HepG2 (cell line): ENCODE results near the gene NPW. TPM values are rescaled to one million over a fixed set of nuclear protein-coding genes. Genes with fewer than 3 reads are reported as not detected.

Experiments used
- AHR ChIP-seq: IDR thresholded peaks from 2 replicates; pipeline ENCODE4 v1.6.1; 2018; ENCODE audit warnings: missing genetic modification reagents, missing compliant biosample characterization
- CBFB ChIP-seq: sonication (generic); formaldehyde crosslinking; IDR thresholded peaks from 2 replicates; pipeline ENCODE4 v1.4.0; 2020; ENCODE audit warnings: missing genetic modification reagents
- EP300 ChIP-seq, 3 experiments: sonication (generic) in 1 of 3; formaldehyde crosslinking in 1 of 3; IDR thresholded peaks; 2 replicates each; pipeline versions ENCODE4 v1.5.1 to v1.6.1; 2011 to 2020; ENCODE audit warnings: low read depth in 2 of 3, low read length in 2 of 3, borderline replicate concordance in 1 of 3, improper control_type of control experiment in 1 of 3, mild to moderate bottlenecking in 1 of 3, missing genetic modification reagents in 1 of 3, moderate library complexity in 1 of 3
- GABPB1 ChIP-seq: IDR thresholded peaks from 2 replicates; pipeline ENCODE4 v1.6.1; 2016; ENCODE audit warnings: mild to moderate bottlenecking, missing genetic modification reagents, moderate library complexity, missing compliant biosample characterization
- IRF2 ChIP-seq: IDR thresholded peaks from 2 replicates; pipeline ENCODE4 v1.6.1; 2018; ENCODE audit warnings: missing genetic modification reagents, missing compliant biosample characterization
- KAT2B ChIP-seq: fragments of 150-350 bp; IDR thresholded peaks from 2 replicates; pipeline ENCODE4 v1.6.1; 2014; ENCODE audit warnings: low read depth, low read length, borderline replicate concordance
- KLF16 ChIP-seq, 2 experiments: sonication (generic) in 1 of 2; formaldehyde crosslinking in 1 of 2; IDR thresholded peaks; 2 replicates each; pipeline versions ENCODE4 v1.6.1 to v1.8.0; 2016 to 2023; ENCODE audit warnings: missing genetic modification reagents in 2 of 2, missing compliant biosample characterization in 1 of 2
- MAF1 ChIP-seq: sonication (generic); formaldehyde crosslinking; IDR thresholded peaks from 2 replicates; pipeline ENCODE4 v1.5.0; 2020; ENCODE audit warnings: missing genetic modification reagents, borderline replicate concordance
- MED8 ChIP-seq: sonication (generic); formaldehyde crosslinking; IDR thresholded peaks from 2 replicates; pipeline ENCODE4 v1.8.1; 2023; ENCODE audit warnings: mild to moderate bottlenecking, missing genetic modification reagents; ENCODE audit not compliant: insufficient replicate concordance
- RBFOX2 ChIP-seq: fragments of 200-400 bp; formaldehyde crosslinking; IDR thresholded peaks from 2 replicates; pipeline ENCODE4 v1.6.1; 2017; ENCODE audit warnings: low read depth, mild to moderate bottlenecking, low read length
- RORA ChIP-seq: sonication (generic); formaldehyde crosslinking; IDR thresholded peaks from 2 replicates; pipeline ENCODE4 v1.5.0; 2020; ENCODE audit warnings: mild to moderate bottlenecking, missing genetic modification reagents, moderate library complexity
- SOX13 ChIP-seq, 3 experiments: fragments of 450-650 bp in 1 of 3; sonication (generic) in 1 of 3; formaldehyde crosslinking in 1 of 3; IDR thresholded peaks in 2 of 3; conservative IDR thresholded peaks in 1 of 3; 2 replicates each; pipeline versions ENCODE4 v1.5.0 to v1.6.1; 2016 to 2020; ENCODE audit warnings: antibody characterized with exemption in 1 of 3, mild to moderate bottlenecking in 1 of 3, missing compliant biosample characterization in 1 of 3, missing genetic modification reagents in 1 of 3, moderate library complexity in 1 of 3
- YEATS2 ChIP-seq: sonication (generic); formaldehyde crosslinking; IDR thresholded peaks from 2 replicates; pipeline ENCODE4 v1.4.0; 2020; ENCODE audit warnings: missing genetic modification reagents, borderline replicate concordance
- ZFP41 ChIP-seq: sonication (generic); formaldehyde crosslinking; IDR thresholded peaks from 2 replicates; pipeline ENCODE4 v1.4.0; 2020; ENCODE audit warnings: mild to moderate bottlenecking, missing genetic modification reagents, borderline replicate concordance
- ZNF34 ChIP-seq: sonication (generic); formaldehyde crosslinking; IDR thresholded peaks from 2 replicates; pipeline ENCODE4 v1.4.0; 2020; ENCODE audit warnings: mild to moderate bottlenecking, missing genetic modification reagents, borderline replicate concordance
- ZNF558 ChIP-seq: sonication (generic); formaldehyde crosslinking; IDR thresholded peaks from 2 replicates; pipeline ENCODE4 v1.9.0; 2022; ENCODE audit warnings: mild to moderate bottlenecking, missing genetic modification reagents, borderline replicate concordance
- ZNF563 ChIP-seq: sonication (generic); formaldehyde crosslinking; IDR thresholded peaks from 2 replicates; pipeline ENCODE4 v1.8.0; 2022; ENCODE audit warnings: mild to moderate bottlenecking, moderate library complexity, missing genetic modification reagents
- ZNF709 ChIP-seq: sonication (generic); formaldehyde crosslinking; IDR thresholded peaks from 2 replicates; pipeline ENCODE4 v1.5.0; 2020; ENCODE audit warnings: mild to moderate bottlenecking, missing genetic modification reagents
- polyA plus RNA-seq, 8 experiments: library from polyadenylated mRNA; depleted of rRNA in 3 of 8; stranded (reverse) in 7 of 8; unstranded in 1 of 8; fragments of >200 nt; fragmentation: Illumina TruSeq in 4 of 8; extraction: Trizol in 4 of 8; gene quantifications; 2 replicates each; pipeline versions ENCODE4 v1.2.1 to v1.2.3, GENCODE V29; 2011 to 2016; ENCODE audit warnings: low read depth in 4 of 8, missing spikeins in 1 of 8, mixed read lengths in 1 of 8; ENCODE audit not compliant: insufficient read depth in 1 of 8
- total RNA-seq, 5 experiments: library from RNA; depleted of rRNA; stranded (reverse); fragments of >200 nt; fragmentation: Illumina TruSeq; extraction: Trizol; gene quantifications; 2 replicates each; pipeline ENCODE4 v1.2.3, GENCODE V29; 2016; ENCODE audit warnings: low read depth in 1 of 5
- TF ChIP-seq, protein P1 (sequence below): sonication (generic); formaldehyde crosslinking; IDR thresholded peaks from 2 replicates; pipeline ENCODE4 v1.4.0; 2020; ENCODE audit warnings: missing genetic modification reagents
- TF ChIP-seq, protein P2 (sequence below): sonication (generic); formaldehyde crosslinking; IDR thresholded peaks from 2 replicates; pipeline ENCODE4 v1.5.1; 2020; ENCODE audit warnings: missing genetic modification reagents, mild to moderate bottlenecking, borderline replicate concordance
- TF ChIP-seq, protein P3 (sequence below): sonication (generic); formaldehyde crosslinking; IDR thresholded peaks from 2 replicates; pipeline ENCODE4 v1.8.1; 2022; ENCODE audit warnings: mild to moderate bottlenecking, missing genetic modification reagents

NPW gene
- total and polyA plus RNA-seq, 2 of the 13 experiments (the other 11 are each of a cell fraction or from before 2014, with no cell fraction given), result 0.24 to 0.97 TPM

DNA sequence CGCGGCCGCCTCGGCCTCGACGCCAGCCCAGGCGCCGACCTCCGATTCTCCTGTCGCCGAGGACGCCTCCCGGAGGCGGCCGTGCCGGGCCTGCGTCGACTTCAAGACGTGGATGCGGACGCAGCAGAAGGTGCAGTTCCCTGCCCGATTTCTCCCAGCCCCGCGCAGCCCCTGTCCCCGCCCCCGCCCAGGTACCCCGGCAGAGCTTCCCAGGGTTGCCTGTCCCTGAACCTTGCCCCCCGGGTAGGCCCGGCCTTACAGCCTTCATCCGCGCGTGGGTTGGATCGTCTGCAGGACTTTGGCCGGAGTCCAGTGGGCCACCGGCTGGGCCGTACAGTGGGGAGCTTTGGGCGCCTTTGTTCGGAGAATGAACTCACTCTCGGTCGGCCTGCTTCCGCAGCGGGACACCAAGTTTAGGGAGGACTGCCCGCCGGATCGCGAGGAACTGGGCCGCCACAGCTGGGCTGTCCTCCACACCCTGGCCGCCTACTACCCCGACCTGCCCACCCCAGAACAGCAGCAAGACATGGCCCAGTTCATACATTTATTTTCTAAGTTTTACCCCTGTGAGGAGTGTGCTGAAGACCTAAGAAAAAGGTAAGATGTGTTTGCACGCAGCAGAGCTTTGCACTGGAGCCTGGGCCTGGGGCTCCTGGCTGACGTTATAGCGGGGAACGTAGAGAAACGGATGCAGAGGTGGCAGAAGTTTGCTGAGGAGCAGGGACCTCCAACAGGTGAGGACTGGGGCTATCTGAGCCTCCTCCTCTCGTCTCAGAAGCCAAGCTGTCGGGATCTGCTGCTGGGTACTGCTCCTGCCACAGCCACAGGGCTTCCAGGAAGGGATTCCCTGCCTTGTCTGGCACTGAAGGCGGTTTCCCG, 35.0 kb upstream of the NPW start (continued):
- no peak for TF ChIP-seq SOX13 (IDR thresholded peaks at IDR 0.05)
- TF ChIP-seq SOX13 (CRISPR knock-in tag; conservative IDR thresholded peaks at IDR 0.05 in 1 of 2, IDR thresholded peaks at IDR 0.05 in 1 of 2), result no peak
- TF ChIP-seq ZNF709 (CRISPR knock-in tag), result no peak
- TF ChIP-seq AHR (CRISPR knock-in tag), result no peak
- TF ChIP-seq KLF16 (CRISPR knock-in tag; IDR thresholded peaks at IDR 0.05), result no peak; a peak in 1 of 4 replicates
- TF ChIP-seq, protein P1, sequence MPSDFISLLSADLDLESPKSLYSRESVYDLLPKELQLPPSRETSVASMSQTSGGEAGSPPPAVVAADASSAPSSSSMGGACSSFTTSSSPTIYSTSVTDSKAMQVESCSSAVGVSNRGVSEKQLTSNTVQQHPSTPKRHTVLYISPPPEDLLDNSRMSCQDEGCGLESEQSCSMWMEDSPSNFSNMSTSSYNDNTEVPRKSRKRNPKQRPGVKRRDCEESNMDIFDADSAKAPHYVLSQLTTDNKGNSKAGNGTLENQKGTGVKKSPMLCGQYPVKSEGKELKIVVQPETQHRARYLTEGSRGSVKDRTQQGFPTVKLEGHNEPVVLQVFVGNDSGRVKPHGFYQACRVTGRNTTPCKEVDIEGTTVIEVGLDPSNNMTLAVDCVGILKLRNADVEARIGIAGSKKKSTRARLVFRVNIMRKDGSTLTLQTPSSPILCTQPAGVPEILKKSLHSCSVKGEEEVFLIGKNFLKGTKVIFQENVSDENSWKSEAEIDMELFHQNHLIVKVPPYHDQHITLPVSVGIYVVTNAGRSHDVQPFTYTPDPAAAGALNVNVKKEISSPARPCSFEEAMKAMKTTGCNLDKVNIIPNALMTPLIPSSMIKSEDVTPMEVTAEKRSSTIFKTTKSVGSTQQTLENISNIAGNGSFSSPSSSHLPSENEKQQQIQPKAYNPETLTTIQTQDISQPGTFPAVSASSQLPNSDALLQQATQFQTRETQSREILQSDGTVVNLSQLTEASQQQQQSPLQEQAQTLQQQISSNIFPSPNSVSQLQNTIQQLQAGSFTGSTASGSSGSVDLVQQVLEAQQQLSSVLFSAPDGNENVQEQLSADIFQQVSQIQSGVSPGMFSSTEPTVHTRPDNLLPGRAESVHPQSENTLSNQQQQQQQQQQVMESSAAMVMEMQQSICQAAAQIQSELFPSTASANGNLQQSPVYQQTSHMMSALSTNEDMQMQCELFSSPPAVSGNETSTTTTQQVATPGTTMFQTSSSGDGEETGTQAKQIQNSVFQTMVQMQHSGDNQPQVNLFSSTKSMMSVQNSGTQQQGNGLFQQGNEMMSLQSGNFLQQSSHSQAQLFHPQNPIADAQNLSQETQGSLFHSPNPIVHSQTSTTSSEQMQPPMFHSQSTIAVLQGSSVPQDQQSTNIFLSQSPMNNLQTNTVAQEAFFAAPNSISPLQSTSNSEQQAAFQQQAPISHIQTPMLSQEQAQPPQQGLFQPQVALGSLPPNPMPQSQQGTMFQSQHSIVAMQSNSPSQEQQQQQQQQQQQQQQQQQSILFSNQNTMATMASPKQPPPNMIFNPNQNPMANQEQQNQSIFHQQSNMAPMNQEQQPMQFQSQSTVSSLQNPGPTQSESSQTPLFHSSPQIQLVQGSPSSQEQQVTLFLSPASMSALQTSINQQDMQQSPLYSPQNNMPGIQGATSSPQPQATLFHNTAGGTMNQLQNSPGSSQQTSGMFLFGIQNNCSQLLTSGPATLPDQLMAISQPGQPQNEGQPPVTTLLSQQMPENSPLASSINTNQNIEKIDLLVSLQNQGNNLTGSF (CRISPR knock-in tag), result no peak
- 0 out of 2 replicates have a peak, but pooled peaks have one; percentile 20 for TF ChIP-seq RORA (CRISPR knock-in tag)
- TF ChIP-seq, protein P2, sequence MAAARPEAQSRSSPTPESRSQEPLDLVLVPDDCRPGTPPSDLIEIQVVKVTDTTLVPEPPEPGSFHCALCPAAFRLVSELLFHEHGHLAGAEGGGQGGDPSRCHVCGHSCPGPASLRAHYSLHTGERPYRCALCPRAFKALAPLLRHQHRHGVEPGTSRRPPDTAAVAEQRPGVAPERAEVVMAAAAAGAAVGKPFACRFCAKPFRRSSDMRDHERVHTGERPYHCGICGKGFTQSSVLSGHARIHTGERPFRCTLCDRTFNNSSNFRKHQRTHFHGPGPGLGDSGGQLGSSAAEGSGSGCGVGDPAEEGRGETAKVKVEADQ (CRISPR knock-in tag), result peak; percentile 60; the same call in 1 of the 2 replicates
- no peak for TF ChIP-seq ZNF34 (CRISPR knock-in tag)
- TF ChIP-seq, protein P3, sequence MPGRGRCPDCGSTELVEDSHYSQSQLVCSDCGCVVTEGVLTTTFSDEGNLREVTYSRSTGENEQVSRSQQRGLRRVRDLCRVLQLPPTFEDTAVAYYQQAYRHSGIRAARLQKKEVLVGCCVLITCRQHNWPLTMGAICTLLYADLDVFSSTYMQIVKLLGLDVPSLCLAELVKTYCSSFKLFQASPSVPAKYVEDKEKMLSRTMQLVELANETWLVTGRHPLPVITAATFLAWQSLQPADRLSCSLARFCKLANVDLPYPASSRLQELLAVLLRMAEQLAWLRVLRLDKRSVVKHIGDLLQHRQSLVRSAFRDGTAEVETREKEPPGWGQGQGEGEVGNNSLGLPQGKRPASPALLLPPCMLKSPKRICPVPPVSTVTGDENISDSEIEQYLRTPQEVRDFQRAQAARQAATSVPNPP (CRISPR knock-in tag), result no peak
- TF ChIP-seq YEATS2 (CRISPR knock-in tag), result 0 out of 2 replicates have a peak, but pooled peaks have one; percentile 7
- TF ChIP-seq IRF2 (CRISPR knock-in tag), result no peak
- TF ChIP-seq MED8 (CRISPR knock-in tag), result no peak
- 0 out of 4 replicates have a peak, but pooled peaks of 1 of the 2 experiments have one; percentile 22 for TF ChIP-seq EP300 (IDR thresholded peaks at IDR 0.05; ENCODE audit: low read depth in 2 of 2, low read length in 2 of 2)
- TF ChIP-seq EP300 (CRISPR knock-in tag; IDR thresholded peaks at IDR 0.05; ENCODE audit: borderline replicate concordance), result no peak
- TF ChIP-seq KAT2B, result no peak
- TF ChIP-seq ZNF563 (CRISPR knock-in tag), result no peak
- no peak for TF ChIP-seq MAF1 (CRISPR knock-in tag)
- TF ChIP-seq ZNF558 (CRISPR knock-in tag), result no peak
- TF ChIP-seq CBFB (CRISPR knock-in tag), result no peak
- TF ChIP-seq ZFP41 (CRISPR knock-in tag), result no peak
- 0 out of 2 replicates have a peak, but pooled peaks have one; percentile 8 for TF ChIP-seq RBFOX2
- peak; percentile 30 for TF ChIP-seq GABPB1 (CRISPR knock-in tag)
